ENCODE data around the gene ATRNL1.

DNA sequence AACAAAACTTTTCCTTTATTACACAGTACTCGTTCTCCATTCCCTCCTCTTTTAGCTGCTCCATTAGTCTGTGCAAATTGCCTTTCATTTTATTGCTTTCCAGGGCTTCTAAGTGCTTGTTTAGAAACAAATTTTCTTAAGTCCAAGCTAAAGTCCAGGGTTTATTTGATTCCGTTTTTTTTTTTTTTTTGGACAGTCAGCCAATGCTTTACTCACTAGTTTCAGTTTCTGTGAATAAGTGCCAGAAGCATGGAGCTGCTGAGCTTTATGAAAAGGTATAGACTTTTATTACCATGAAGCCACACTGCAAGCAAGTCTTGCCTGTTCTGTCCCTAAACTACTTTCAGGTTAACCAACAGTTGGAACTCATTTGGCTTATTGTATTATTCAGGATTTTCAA is 724.8 kb downstream of the ATRNL1 start:
- TF ChIP-seq, protein P1, sequence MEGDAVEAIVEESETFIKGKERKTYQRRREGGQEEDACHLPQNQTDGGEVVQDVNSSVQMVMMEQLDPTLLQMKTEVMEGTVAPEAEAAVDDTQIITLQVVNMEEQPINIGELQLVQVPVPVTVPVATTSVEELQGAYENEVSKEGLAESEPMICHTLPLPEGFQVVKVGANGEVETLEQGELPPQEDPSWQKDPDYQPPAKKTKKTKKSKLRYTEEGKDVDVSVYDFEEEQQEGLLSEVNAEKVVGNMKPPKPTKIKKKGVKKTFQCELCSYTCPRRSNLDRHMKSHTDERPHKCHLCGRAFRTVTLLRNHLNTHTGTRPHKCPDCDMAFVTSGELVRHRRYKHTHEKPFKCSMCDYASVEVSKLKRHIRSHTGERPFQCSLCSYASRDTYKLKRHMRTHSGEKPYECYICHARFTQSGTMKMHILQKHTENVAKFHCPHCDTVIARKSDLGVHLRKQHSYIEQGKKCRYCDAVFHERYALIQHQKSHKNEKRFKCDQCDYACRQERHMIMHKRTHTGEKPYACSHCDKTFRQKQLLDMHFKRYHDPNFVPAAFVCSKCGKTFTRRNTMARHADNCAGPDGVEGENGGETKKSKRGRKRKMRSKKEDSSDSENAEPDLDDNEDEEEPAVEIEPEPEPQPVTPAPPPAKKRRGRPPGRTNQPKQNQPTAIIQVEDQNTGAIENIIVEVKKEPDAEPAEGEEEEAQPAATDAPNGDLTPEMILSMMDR (IDR thresholded peaks at IDR 0.05; ENCODE audit: low read depth, low read length, poor library complexity, severe bottlenecking) = no peak
- TF ChIP-seq EZH2phosphoT487 (IDR thresholded peaks at IDR 0.05; ENCODE audit: borderline replicate concordance, low read length) = no peak

Measured in DOHH2 (cell line).